ENCODE results near the gene STRN4. TPM values are rescaled to one million over a fixed set of nuclear protein-coding genes. Genes with fewer than 3 reads are reported as not detected.

STRN4 gene
- polyA plus RNA-seq, 3 donors = 38.3 to 76.0 (median 59.2) TPM

DNA sequence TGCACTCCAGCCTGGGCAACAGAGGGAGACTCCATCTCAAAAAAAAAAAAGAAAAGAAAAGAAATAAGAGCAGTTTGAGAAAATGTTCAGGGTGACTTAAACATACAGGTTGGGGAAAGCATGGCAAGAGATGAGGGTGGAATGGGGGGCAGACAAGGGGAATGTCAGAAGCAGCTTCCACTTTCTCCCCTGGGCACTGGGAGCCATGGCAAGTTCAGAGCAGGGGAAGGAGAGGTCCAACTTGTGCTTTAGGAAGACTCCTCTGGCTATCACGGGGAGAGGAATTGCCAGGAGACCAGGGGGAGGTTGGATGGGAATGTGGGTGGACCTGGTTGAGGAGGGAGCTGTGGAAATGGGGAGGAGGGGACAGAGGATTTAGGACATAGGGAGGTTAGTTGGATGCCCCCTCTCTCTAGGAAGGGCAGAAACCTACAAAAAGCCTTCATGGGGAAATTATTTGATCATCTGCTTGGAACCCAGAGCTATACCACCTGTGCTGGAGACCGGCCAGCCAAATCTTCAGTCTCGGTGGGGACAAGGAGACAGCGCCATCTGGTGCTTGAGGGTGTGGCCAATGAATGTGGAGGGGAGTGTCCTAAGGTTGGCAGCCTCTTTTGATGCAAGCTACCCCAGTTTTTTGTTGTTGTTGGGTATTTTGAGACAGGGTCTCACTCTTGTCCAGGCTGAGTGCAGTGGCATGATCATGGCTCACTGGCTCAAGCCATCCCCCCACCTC is 7.3 kb upstream of the STRN4 start:
- no peak overlapping the region for H3K27ac ChIP-seq (ENCODE audit: low read depth, low read length)
- WGBS, 3 donors = 13 to 52% (median 30%) methylated on average over 4 of the region's 4 CpGs

DNA sequence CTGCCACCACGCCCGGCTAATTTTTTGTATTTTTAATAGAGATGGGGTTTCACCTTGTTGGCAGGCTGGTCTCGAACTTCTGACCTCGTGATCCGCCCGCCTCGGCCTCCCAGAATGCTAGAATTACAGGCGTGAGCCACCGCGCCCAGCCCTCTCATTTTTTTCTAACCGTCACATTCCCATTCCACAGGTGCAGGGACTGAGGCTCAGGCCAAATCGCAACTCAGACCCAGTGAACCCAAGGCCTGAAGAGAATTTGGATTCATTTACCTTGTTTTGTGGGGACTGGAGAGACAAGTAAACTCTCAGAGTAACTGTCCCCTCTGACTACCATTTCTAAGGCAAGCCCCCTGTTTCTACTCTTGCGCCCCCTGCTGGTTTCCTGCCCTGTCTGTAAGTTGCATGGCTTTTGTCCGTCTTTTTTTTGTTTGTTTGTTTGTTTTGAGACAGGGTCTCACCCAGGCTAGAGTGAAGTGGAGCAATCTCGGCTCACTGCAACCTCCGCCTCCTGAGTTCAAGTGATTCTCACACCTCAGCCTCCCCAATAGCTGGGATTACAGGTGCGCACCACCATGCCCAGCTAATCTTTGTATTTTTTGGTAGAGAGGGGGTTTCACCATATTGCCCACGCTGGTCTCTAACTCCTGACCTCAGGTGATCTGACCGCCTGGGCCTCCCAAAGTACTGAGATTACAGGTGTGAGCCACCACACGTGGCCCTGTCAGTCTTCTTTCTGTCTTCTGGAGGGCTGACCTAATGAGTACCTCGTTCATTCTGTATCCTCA is 2.3 kb upstream of the STRN4 start:
- WGBS, 3 donors = 83 to 87% (median 86%) methylated on average over 21 of the region's 21 CpGs
- H3K27ac ChIP-seq (ENCODE audit: low read depth, low read length) = no peak overlapping the region

- H3K27ac ChIP-seq (ENCODE audit: low read depth, low read length) = no peak within 1 kb of the TSS
- 0 to 1% (median 0%) methylated on average over 32 to 68 of the region's 68 CpGs for WGBS, 3 donors
These were observed 549 bp downstream of the STRN4 start, which contains the start of gene FKRP for GRCh38 chr19:46745521-46746280. TSS of gene FKRP (plus strand) at chr19:46746057. CDS start at chr19:46755451, 9,394 bp downstream.

GRCh38 chr19:46745030-46745429 is 1.2 kb downstream of the STRN4 start:
- no peak overlapping the region for H3K27ac ChIP-seq (ENCODE audit: low read depth, low read length)
- WGBS, 3 donors = 19 to 23% (median 20%) methylated on average over 8 of the region's 8 CpGs

- WGBS, 3 donors = 74 to 83% (median 75%) methylated on average over 12 of the region's 12 CpGs
- no peak overlapping the region for H3K27ac ChIP-seq (ENCODE audit: low read depth, low read length)
These were observed 2.1 kb downstream of the STRN4 start for GRCh38 chr19:46744005-46744691.

DNA sequence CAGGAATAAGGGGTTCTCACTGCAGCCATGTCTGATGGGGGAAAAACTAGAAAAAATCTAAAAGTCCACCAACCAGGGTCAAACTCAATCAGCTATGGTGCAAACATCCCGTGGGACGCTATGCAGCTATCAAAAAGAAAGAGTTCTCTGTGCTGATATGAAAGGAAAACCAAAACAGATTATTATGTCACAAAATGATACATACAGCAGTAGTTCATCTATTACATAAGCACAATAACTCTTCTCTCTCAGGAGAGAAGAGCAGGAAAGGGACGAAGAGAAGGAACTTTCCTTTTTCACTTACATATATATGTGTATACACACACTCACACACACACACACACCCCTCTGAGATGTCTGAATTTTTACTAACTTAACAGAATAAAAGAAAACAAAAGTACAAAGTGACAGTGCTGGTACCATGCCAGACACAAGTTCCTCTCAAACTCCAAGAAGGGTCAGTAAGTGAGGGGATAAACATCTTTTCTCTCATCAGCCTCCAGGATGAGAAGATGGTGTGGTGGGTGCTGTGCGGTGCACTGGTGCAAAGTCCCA is 3.2 kb downstream of the STRN4 start:
- 63 to 65% (median 64%) methylated on average over 4 of the region's 4 CpGs for WGBS, 3 donors
- H3K27ac ChIP-seq (ENCODE audit: low read depth, low read length) = no peak overlapping the region

- WGBS, 3 donors = 83 to 84% (median 84%) methylated on average over 17 of the region's 17 CpGs
These were observed 4.8 kb downstream of the STRN4 start for GRCh38 chr19:46741447-46741846.

GRCh38 chr19:46739290-46739771 is 6.9 kb downstream of the STRN4 start:
- 60 to 73% (median 65%) methylated on average over 14 of the region's 14 CpGs for WGBS, 3 donors
- no peak overlapping the region for H3K27ac ChIP-seq (ENCODE audit: low read depth, low read length)

More at GRCh38 chr19:46741447-46741846, 4.8 kb downstream of the STRN4 start:
- H3K27ac ChIP-seq (ENCODE audit: low read depth, low read length) = no peak overlapping the region

DNA sequence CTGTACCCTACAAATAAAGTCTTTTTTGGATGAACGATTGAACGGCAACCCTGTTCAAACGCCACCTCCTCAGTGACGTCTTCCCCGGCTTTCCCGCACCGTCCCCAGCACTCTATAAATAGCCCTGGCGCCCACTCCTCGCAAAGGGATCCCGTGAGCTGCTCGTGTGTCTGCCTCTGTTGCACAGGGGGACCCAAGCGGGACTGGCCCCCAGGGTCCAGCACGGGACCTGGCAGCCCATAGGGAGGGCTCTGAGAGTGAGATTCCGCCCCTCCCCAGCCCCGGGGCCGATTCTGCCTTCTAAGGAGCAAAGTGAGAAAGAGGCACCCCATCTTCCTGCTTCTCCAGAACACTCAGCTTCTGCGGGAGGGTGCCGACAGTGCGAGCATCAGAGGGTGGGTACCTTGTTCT is 8.5 kb downstream of the STRN4 start:
- no peak overlapping the region for H3K27ac ChIP-seq (ENCODE audit: low read depth, low read length)
- 79 to 80% (median 79%) methylated on average over 19 of the region's 19 CpGs for WGBS, 3 donors

DNA sequence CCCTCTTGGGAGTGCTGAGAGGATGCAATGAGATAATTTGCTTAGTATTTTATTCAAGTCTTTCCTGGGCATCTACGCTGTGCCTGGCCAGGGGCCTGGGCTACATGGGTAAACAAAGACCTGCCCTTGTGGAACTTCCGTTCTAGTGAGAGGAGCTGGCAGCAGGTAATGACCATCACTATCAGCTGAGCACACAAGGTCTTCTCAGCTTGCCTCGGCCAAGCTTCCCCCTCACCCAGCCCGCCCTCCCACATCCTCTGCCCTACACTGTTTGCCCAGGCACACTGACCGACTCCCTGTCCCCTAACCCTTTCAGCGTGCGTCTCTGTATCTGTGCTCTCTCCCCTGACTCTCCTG is 9.0 kb downstream of the STRN4 start:
- no peak overlapping the region for H3K27ac ChIP-seq (ENCODE audit: low read depth, low read length)
- 52 to 67% (median 63%) methylated on average over 7 of the region's 7 CpGs for WGBS, 3 donors

DNA sequence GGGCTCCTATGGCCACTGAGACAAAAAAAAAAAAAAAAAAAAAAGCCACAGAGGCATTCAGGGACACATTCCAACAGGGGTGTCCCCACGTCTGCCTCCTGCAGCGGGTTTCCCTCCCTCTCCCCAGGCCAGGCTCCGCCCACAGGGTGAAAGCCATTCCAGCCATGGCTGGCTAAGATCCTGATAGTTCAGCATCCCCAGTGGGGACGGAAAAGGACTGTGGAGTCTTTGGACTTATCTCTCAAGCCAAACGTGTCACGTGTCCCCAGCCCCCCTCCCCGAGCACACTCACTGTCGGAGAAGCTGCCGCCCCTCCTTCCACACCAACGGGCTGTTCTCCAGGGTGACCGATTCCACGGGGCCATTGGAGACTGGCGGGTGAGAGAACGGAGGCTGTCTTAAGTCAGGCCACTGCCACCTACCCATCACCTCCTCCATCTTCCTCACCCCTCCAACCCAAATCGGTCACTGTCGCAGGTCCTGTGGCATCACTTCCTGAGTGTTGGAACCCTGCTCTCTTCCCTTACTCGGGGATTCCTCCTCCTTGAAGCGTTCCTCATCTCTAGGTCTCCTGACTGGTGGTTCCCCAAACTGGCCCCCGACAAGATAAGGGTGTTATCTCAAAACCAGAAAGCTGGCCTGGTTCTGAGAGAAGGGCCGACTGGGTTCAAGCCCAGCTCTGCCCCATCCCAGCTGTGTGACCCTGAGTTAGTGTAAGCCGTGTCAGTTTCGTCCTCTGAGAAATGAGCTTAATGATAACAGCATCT is 9.5 kb downstream of the STRN4 start:
- WGBS, 3 donors = 50 to 58% (median 51%) methylated on average over 21 to 22 of the region's 22 CpGs
- H3K27ac ChIP-seq (ENCODE audit: low read depth, low read length) = no peak overlapping the region

GRCh38 chr19:46733690-46734292 is 12.5 kb downstream of the STRN4 start:
- WGBS, 3 donors = 61 to 89% (median 71%) methylated on average over 11 of the region's 11 CpGs
- H3K27ac ChIP-seq (ENCODE audit: low read depth, low read length) = no peak overlapping the region

GRCh38 chr19:46732966-46733689 is 13.1 kb downstream of the STRN4 start:
- 78 to 86% (median 79%) methylated on average over 23 of the region's 23 CpGs for WGBS, 3 donors

DNA sequence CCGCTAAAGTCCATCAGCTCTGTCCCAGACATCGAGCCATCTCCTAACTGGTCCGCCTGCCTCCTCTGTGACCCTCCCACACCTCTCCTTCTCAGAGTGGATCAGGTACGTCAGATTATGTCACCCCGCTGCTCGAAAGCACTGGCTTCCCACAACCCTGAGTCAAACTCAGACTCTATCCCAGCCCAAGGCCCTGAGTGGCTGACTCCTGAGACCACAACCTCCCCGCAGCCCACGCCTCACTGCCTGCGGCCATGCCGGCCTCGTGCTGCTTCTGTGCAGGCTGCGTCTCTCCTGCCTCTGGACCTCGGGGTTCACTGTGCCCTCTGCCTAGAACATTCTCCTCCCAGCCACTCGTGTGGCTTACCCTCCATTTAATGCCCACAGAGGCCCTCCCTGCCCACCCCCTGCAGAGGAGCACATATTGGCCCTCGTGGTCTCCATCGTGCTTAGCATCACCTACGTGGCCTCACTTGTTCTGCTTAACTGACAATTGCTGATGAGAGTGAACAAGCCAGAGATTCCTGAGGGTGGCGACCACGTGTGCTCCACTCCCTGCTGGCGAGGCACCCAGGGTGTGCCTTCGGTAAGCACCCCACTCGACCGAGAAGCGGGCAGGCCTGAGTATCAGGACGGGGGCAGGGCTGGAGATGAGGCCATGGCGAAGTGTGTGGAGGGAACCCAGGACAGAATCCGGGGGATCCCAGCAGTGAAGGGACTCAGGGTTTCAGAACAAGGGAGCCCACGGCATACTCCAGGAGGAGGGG is 13.9 kb downstream of the STRN4 start:
- WGBS, 3 donors = 86 to 89% (median 88%) methylated on average over 28 of the region's 28 CpGs
- no peak overlapping the region for H3K27ac ChIP-seq (ENCODE audit: low read depth, low read length)

More at GRCh38 chr19:46732966-46733689, 13.1 kb downstream of the STRN4 start:
- H3K27ac ChIP-seq (ENCODE audit: low read depth, low read length) = no peak overlapping the region

DNA sequence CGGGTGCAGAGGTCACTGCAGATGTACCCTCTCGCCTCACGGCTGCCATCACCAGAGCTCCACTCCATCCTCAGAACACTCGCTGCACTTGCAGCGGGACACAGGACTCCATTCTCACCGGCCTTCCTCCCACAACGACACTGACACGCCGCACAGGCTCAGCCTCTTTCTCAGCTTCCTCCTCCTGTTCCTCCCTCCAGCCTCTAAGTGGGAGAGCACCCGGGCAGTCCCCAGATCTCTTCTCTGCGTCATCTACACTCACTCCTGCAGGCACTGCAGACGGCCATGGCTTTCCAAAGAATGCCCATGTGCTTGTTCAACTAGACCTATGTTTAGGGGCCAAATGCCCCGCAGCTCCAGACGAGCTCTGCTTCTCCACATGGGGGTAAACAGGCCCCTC is 14.7 kb downstream of the STRN4 start:
- H3K27ac ChIP-seq (ENCODE audit: low read depth, low read length) = no peak overlapping the region
- 54 to 79% (median 60%) methylated on average over 14 of the region's 14 CpGs for WGBS, 3 donors

Data from adipose tissue (tissue), 3 donors.